Measurements from ENCODE around the gene HMGN3. TPM values are rescaled to one million over a fixed set of nuclear protein-coding genes. Genes with fewer than 3 reads are reported as not detected.

The HMGN3 gene
- total RNA-seq, 6 donors from 2014 or later, result 76.2 to 244 (median 102) TPM

- ATAC-seq (ENCODE audit: low FRiP score in 2 of 2), result no peak
- WGBS, 2 donors, result 55 to 73% methylated on average over 1 of the region's 1 CpG
- no peak for DNase-seq
- peaks cover 0 to 27% (median 19%) of the 10 kb centered on the region in 4 donors for H3K36me3 ChIP-seq
- H3K4me1 ChIP-seq, result no peaks in the 10 kb centered on the region
- H3K27me3 ChIP-seq, result no peaks in the 10 kb centered on the region
- H3K27ac ChIP-seq, result no peak overlapping the region
- TF ChIP-seq POLR2AphosphoS5 (IDR thresholded peaks at IDR 0.05) (no peak), EP300 (IDR thresholded peaks at IDR 0.05) (no peak), CTCF (IDR thresholded peaks at IDR 0.05) (no peak), POLR2A (IDR thresholded peaks at IDR 0.05) (no peak)
- H3K9me3 ChIP-seq, result no peaks in the 10 kb centered on the region
- H3K4me3 ChIP-seq, result no peak overlapping the region
Measured at GRCh38 chr6:79202556-79202955, 31.9 kb downstream of the HMGN3 start.

- 79 to 81% methylated on average over 3 of the region's 3 CpGs for WGBS, 2 donors
- Histone ChIP-seq H3K27ac (no peak overlapping the region), H3K36me3 (peaks cover 0 to 27% (median 19%) of the 10 kb centered on the region in 4 donors), H3K4me3 (no peak overlapping the region), H3K27me3 (no peaks in the 10 kb centered on the region), H3K4me1 (no peaks in the 10 kb centered on the region), H3K9me3 (no peaks in the 10 kb centered on the region)
- ATAC-seq (ENCODE audit: low FRiP score in 2 of 2) (no peak), DNase-seq (no peak)
- TF ChIP-seq POLR2A (IDR thresholded peaks at IDR 0.05), result no peak
- no peak for TF ChIP-seq POLR2AphosphoS5 (IDR thresholded peaks at IDR 0.05)
- TF ChIP-seq EP300 (IDR thresholded peaks at IDR 0.05), result no peak
- no peak for TF ChIP-seq CTCF (IDR thresholded peaks at IDR 0.05)
Measured at GRCh38 chr6:79201983-79202382, 32.5 kb downstream of the HMGN3 start.

GRCh38 chr6:79201143-79201542 lies 33.3 kb downstream of the HMGN3 start:
- DNase-seq (no peak), ATAC-seq (ENCODE audit: low FRiP score in 2 of 2) (no peak)
- Histone ChIP-seq H3K4me3 (no peak overlapping the region), H3K27me3 (no peaks in the 10 kb centered on the region), H3K9me3 (no peaks in the 10 kb centered on the region), H3K36me3 (peaks cover 0 to 27% (median 14%) of the 10 kb centered on the region in 4 donors), H3K4me1 (peaks cover 0 to 5% (median 0%) of the 10 kb centered on the region in 4 donors), H3K27ac (no peak overlapping the region)
- 97 to 98% methylated on average over 1 of the region's 1 CpG for WGBS, 2 donors
- TF ChIP-seq POLR2A (IDR thresholded peaks at IDR 0.05), result no peak

- H3K36me3 ChIP-seq, result peaks cover 0 to 4% (median 0%) of the 10 kb centered on the region in 4 donors
- H3K9me3 ChIP-seq, result no peaks in the 10 kb centered on the region
- no peak overlapping the region for H3K27ac ChIP-seq
- no peak overlapping the region for H3K4me3 ChIP-seq
- no peaks in the 10 kb centered on the region for H3K27me3 ChIP-seq
- ATAC-seq (ENCODE audit: low FRiP score in 2 of 2) (peak in 1 of 2 donors; percentile 69), DNase-seq (no peak)
- TF ChIP-seq POLR2A (IDR thresholded peaks at IDR 0.05) (no peak), EP300 (IDR thresholded peaks at IDR 0.05) (no peak), CTCF (IDR thresholded peaks at IDR 0.05) (no peak), POLR2AphosphoS5 (IDR thresholded peaks at IDR 0.05) (no peak)
- H3K4me1 ChIP-seq, result peaks cover 0 to 5% (median 0%) of the 10 kb centered on the region in 4 donors
Measured at GRCh38 chr6:79196912-79197311, 37.6 kb downstream of the HMGN3 start.

- Histone ChIP-seq H3K27me3 (no peaks in the 10 kb centered on the region), H3K36me3 (no peaks in the 10 kb centered on the region), H3K9me3 (peaks cover 0 to 3% (median 0%) of the 10 kb centered on the region in 4 donors), H3K4me3 (no peak overlapping the region), H3K27ac (no peak overlapping the region), H3K4me1 (peaks cover 0 to 5% (median 0%) of the 10 kb centered on the region in 4 donors)
- DNase-seq, result no peak
- 64 to 68% methylated on average over 2 of the region's 2 CpGs for WGBS, 2 donors
- ATAC-seq (ENCODE audit: low FRiP score in 2 of 2), result no peak
- TF ChIP-seq CTCF (IDR thresholded peaks at IDR 0.05), result no peak
- TF ChIP-seq POLR2A (IDR thresholded peaks at IDR 0.05), result no peak
- no peak for TF ChIP-seq EP300 (IDR thresholded peaks at IDR 0.05)
- no peak for TF ChIP-seq POLR2AphosphoS5 (IDR thresholded peaks at IDR 0.05)
Measured at GRCh38 chr6:79193971-79194370, 40.5 kb downstream of the HMGN3 start.

Data from upper lobe of left lung (tissue), 6 donors.